Measurements from ENCODE around the gene XYLT1. TPM values are rescaled to one million over a fixed set of nuclear protein-coding genes. Genes with fewer than 3 reads are reported as not detected.
A peak's percentile ranks its signal among the peaks of the same experiment; 100 is the strongest.

Gene XYLT1
- total and polyA plus RNA-seq, 7 donors, result 0.67 to 2.5 (median 1.7) TPM

- peak overlapping the region; percentile 0 for H3K4me3 ChIP-seq
- ATAC-seq, result peak in 3 of 4 donors; percentile 49 to 74 (median 65)
- no peaks in the 10 kb centered on the region for H3K27me3 ChIP-seq (ENCODE audit: insufficient read depth in 3 of 3, low read length in 2 of 3)
- no peaks in the 10 kb centered on the region for H3K36me3 ChIP-seq (ENCODE audit: insufficient read depth in 1 of 2, low read depth in 1 of 2)
- H3K9me3 ChIP-seq, result no peaks in the 10 kb centered on the region
- no peak for TF ChIP-seq CTCF (IDR thresholded peaks at IDR 0.05)
- H3K4me1 ChIP-seq, result peaks cover 4% of the 10 kb centered on the region
- H3K27ac ChIP-seq, result no peak overlapping the region
- DNase-seq, result no peak
- 20 to 35% (median 23%) methylated on average over 9 of the region's 9 CpGs for WGBS, 3 donors
- intact Hi-C loops (cut with DNase I), result no loop called here
These were observed 141.8 kb downstream of the XYLT1 start for GRCh38 chr16:17328932-17329331.

GRCh38 chr16:17327664-17328335 is 143.0 kb downstream of the XYLT1 start:
- ATAC-seq (no peak), DNase-seq (no peak)
- WGBS, 3 donors, result 77 to 88% (median 77%) methylated on average over 10 of the region's 10 CpGs
- H3K27ac ChIP-seq, result no peak overlapping the region
- no peaks in the 10 kb centered on the region for H3K27me3 ChIP-seq (ENCODE audit: insufficient read depth in 3 of 3, low read length in 2 of 3)
- H3K9me3 ChIP-seq, result no peaks in the 10 kb centered on the region
- H3K4me3 ChIP-seq, result no peak overlapping the region
- no peaks in the 10 kb centered on the region for H3K36me3 ChIP-seq (ENCODE audit: insufficient read depth in 1 of 2, low read depth in 1 of 2)
- no peak for TF ChIP-seq CTCF (IDR thresholded peaks at IDR 0.05)
- peaks cover 4% of the 10 kb centered on the region for H3K4me1 ChIP-seq
- intact Hi-C loops (cut with DNase I), result no loop called here

- Histone ChIP-seq H3K27ac (no peak overlapping the region), H3K9me3 (no peaks in the 10 kb centered on the region), H3K4me3 (no peak overlapping the region), H3K36me3 (ENCODE audit: insufficient read depth in 1 of 2, low read depth in 1 of 2) (no peaks in the 10 kb centered on the region), H3K4me1 (peaks cover 4% of the 10 kb centered on the region), H3K27me3 (ENCODE audit: insufficient read depth in 3 of 3, low read length in 2 of 3) (no peaks in the 10 kb centered on the region)
- DNase-seq (no peak), ATAC-seq (no peak)
- intact Hi-C loops (cut with DNase I), result no loop called here
- 75 to 79% (median 76%) methylated on average over 8 of the region's 8 CpGs for WGBS, 3 donors
- TF ChIP-seq CTCF (IDR thresholded peaks at IDR 0.05), result no peak
These were observed 145.2 kb downstream of the XYLT1 start for GRCh38 chr16:17325476-17326143.

- intact Hi-C loops (cut with DNase I), result no loop called here
- WGBS, 3 donors, result 74 to 84% (median 76%) methylated on average over 10 of the region's 10 CpGs
- Histone ChIP-seq H3K27ac (no peak overlapping the region), H3K27me3 (ENCODE audit: insufficient read depth in 3 of 3, low read length in 2 of 3) (no peaks in the 10 kb centered on the region), H3K9me3 (no peaks in the 10 kb centered on the region), H3K36me3 (ENCODE audit: insufficient read depth in 1 of 2, low read depth in 1 of 2) (no peaks in the 10 kb centered on the region), H3K4me3 (no peak overlapping the region), H3K4me1 (peaks cover 3% of the 10 kb centered on the region)
- no peak for ATAC-seq
- DNase-seq, result no peak
- TF ChIP-seq CTCF (IDR thresholded peaks at IDR 0.05), result no peak
These were observed 146.3 kb downstream of the XYLT1 start for GRCh38 chr16:17324451-17324850.

All from psoas muscle (tissue), 8 donors.